ENCODE measurements around the gene HYLS1. TPM values are rescaled to one million over a fixed set of nuclear protein-coding genes. Genes with fewer than 3 reads are reported as not detected.
A peak's percentile ranks its signal among the peaks of the same experiment; 100 is the strongest.

The HYLS1 gene
- total and polyA plus RNA-seq, 9 of the 15 experiments (the other 6 are each of a cell fraction or from before 2014, with no cell fraction given) = 2.7 to 8.2 (median 4.8) TPM

DNA sequence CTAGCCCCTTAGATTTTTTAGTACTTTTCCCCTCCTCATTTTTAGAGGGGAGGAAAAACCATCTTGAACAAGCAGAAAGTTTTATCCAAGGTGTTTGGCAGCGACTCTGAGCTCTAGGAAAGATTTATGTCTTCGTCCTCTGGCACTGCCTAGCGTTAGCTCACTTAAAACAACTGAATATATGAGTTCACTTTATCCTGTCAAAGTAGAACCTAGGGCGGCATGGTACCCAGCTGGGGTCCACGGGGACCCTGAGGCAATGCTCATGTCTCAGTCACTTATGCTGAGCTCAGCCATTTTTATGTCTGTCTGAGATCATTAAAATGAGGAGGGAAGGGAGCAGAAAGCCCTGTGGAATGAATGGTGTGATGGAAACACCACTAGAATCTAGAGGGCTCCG is 44.2 kb downstream of the HYLS1 start (continued):
- TF ChIP-seq, protein P1, sequence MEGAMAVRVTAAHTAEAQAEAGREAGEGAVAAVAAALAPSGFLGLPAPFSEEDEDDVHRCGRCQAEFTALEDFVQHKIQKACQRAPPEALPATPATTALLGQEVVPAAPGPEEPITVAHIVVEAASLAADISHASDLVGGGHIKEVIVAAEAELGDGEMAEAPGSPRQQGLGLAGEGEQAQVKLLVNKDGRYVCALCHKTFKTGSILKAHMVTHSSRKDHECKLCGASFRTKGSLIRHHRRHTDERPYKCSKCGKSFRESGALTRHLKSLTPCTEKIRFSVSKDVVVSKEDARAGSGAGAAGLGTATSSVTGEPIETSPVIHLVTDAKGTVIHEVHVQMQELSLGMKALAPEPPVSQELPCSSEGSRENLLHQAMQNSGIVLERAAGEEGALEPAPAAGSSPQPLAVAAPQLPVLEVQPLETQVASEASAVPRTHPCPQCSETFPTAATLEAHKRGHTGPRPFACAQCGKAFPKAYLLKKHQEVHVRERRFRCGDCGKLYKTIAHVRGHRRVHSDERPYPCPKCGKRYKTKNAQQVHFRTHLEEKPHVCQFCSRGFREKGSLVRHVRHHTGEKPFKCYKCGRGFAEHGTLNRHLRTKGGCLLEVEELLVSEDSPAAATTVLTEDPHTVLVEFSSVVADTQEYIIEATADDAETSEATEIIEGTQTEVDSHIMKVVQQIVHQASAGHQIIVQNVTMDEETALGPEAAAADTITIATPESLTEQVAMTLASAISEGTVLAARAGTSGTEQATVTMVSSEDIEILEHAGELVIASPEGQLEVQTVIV (CRISPR knock-in tag; IDR thresholded peaks at IDR 0.05; ENCODE audit: borderline replicate concordance) = no peak
- TF ChIP-seq HIVEP1 (CRISPR knock-in tag; IDR thresholded peaks at IDR 0.05) (no peak), ZFPM2 (CRISPR knock-in tag; IDR thresholded peaks at IDR 0.05) (no peak), SIN3A (IDR thresholded peaks at IDR 0.05; ENCODE audit: borderline replicate concordance in 2 of 2, control insufficient read depth in 1 of 2, low read depth in 2 of 2, low read length in 2 of 2) (no peak), SP1 (CRISPR knock-in tag; IDR thresholded peaks at IDR 0.05) (no peak), ZNF316 (IDR thresholded peaks at IDR 0.05) (peak; percentile 63), ELF4 (CRISPR knock-in tag; IDR thresholded peaks at IDR 0.05) (no peak), C11orf30 (IDR thresholded peaks at IDR 0.05; ENCODE audit: low read depth) (peak; percentile 64; the same call in 1 of the 2 replicates), HNRNPLL (IDR thresholded peaks at IDR 0.05; ENCODE audit: low read depth, low read length, poor library complexity, severe bottlenecking) (no peak), MAFG (tag; conservative IDR thresholded peaks at IDR 0.05) (peak; percentile 54), MAFK (IDR thresholded peaks at IDR 0.05; ENCODE audit: low read length) (peak; percentile 48), U2AF2 (optimal IDR thresholded peaks at IDR 0.05; ENCODE audit: low read depth, low read length) (no peak), ZFP30 (CRISPR knock-in tag; IDR thresholded peaks at IDR 0.05; ENCODE audit: borderline replicate concordance) (no peak), CBX1 (IDR thresholded peaks at IDR 0.05; ENCODE audit: low read depth) (no peak), ZNF197 (CRISPR knock-in tag; IDR thresholded peaks at IDR 0.05; ENCODE audit: low read depth) (no peak), TSC22D4 (tag; IDR thresholded peaks at IDR 0.05) (no peak), STAT5B (CRISPR knock-in tag; IDR thresholded peaks at IDR 0.05) (no peak), ZNF408 (CRISPR knock-in tag; IDR thresholded peaks at IDR 0.05; ENCODE audit: low read depth) (no peak)
- TF ChIP-seq, protein P2, sequence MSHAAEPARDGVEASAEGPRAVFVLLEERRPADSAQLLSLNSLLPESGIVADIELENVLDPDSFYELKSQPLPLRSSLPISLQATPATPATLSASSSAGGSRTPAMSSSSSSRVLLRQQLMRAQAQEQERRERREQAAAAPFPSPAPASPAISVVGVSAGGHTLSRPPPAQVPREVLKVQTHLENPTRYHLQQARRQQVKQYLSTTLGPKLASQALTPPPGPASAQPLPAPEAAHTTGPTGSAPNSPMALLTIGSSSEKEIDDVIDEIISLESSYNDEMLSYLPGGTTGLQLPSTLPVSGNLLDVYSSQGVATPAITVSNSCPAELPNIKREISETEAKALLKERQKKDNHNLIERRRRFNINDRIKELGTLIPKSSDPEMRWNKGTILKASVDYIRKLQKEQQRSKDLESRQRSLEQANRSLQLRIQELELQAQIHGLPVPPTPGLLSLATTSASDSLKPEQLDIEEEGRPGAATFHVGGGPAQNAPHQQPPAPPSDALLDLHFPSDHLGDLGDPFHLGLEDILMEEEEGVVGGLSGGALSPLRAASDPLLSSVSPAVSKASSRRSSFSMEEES (CRISPR knock-in tag; IDR thresholded peaks at IDR 0.05) = no peak
- TF ChIP-seq, protein P3, sequence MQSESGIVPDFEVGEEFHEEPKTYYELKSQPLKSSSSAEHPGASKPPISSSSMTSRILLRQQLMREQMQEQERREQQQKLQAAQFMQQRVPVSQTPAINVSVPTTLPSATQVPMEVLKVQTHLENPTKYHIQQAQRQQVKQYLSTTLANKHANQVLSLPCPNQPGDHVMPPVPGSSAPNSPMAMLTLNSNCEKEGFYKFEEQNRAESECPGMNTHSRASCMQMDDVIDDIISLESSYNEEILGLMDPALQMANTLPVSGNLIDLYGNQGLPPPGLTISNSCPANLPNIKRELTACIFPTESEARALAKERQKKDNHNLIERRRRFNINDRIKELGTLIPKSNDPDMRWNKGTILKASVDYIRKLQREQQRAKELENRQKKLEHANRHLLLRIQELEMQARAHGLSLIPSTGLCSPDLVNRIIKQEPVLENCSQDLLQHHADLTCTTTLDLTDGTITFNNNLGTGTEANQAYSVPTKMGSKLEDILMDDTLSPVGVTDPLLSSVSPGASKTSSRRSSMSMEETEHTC (IDR thresholded peaks at IDR 0.05) = no peak
- TF ChIP-seq, protein P4, sequence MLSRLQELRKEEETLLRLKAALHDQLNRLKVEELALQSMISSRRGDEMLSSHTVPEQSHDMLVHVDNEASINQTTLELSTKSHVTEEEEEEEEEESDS (CRISPR knock-in tag; IDR thresholded peaks at IDR 0.05) = no peak

Data from K562 (cell line).